Calu3 (cell line): ENCODE results near the gene SCN7A. TPM values are rescaled to one million over a fixed set of nuclear protein-coding genes. Genes with fewer than 3 reads are reported as not detected.

Experiments used
- BruUV-seq: library from RNA; stranded (reverse); fragments of 400-500 nt; replicated peaks from 2 replicates; lab custom pipeline; 2021; lab: Mats Ljungman, UMichigan
- CTCF ChIA-PET: fragments of 300-600 bp; sonication (Branson Sonifier 250); formaldehyde crosslinking; loops from one replicate; lab custom pipeline; 2022; ENCODE audit warnings: antibody characterized with exemption; lab: Charles Lee
- DNase-seq: peaks from one replicate; pipeline ENCODE4 v3.0.0; 2022
- H3K27ac Mint-ChIP-seq: one replicate; pipeline ENCODE4 v1.8.0; 2022; ENCODE audit warnings: mixed read lengths; ENCODE audit not compliant: unreplicated experiment
- H3K27me3 Mint-ChIP-seq: one replicate; pipeline ENCODE4 v1.8.0; 2022; ENCODE audit warnings: mixed read lengths; ENCODE audit not compliant: unreplicated experiment
- H3K36me3 Mint-ChIP-seq: one replicate; pipeline ENCODE4 v1.8.0; 2022; ENCODE audit warnings: mild to moderate bottlenecking, moderate library complexity, mixed read lengths; ENCODE audit not compliant: insufficient read depth, unreplicated experiment
- H3K4me1 Mint-ChIP-seq: one replicate; pipeline ENCODE4 v1.8.0; 2022; ENCODE audit warnings: mild to moderate bottlenecking, low read depth, mixed read lengths; ENCODE audit not compliant: unreplicated experiment
- H3K4me3 Mint-ChIP-seq: one replicate; pipeline ENCODE4 v1.8.0; 2022; ENCODE audit warnings: mild to moderate bottlenecking, low read depth, moderate library complexity, mixed read lengths; ENCODE audit not compliant: unreplicated experiment
- H3K9me3 Mint-ChIP-seq: one replicate; pipeline ENCODE4 v1.8.0; 2022; ENCODE audit warnings: low read depth, mixed read lengths; ENCODE audit not compliant: unreplicated experiment
- intact Hi-C: fragments of 100-400 bp; cut with micrococcal nuclease; formaldehyde crosslinking; loops from one replicate; pipeline ENCODE4 v1.10.0; 2022; ENCODE audit not compliant: unreplicated experiment
- total RNA-seq: library from RNA; stranded (reverse); gene quantifications from 2 replicates; pipeline ENCODE4 v1.2.3, GENCODE V29; 2022
- TF ChIP-seq, protein P1 (sequence below): fragments of 200-600 bp; IDR thresholded peaks from one replicate; pipeline ENCODE4 v1.8.0; 2022; ENCODE audit warnings: antibody characterized with exemption; ENCODE audit not compliant: unreplicated experiment

Gene SCN7A
- total RNA-seq, 1 experiment from 2014 or later, result not detected

DNA sequence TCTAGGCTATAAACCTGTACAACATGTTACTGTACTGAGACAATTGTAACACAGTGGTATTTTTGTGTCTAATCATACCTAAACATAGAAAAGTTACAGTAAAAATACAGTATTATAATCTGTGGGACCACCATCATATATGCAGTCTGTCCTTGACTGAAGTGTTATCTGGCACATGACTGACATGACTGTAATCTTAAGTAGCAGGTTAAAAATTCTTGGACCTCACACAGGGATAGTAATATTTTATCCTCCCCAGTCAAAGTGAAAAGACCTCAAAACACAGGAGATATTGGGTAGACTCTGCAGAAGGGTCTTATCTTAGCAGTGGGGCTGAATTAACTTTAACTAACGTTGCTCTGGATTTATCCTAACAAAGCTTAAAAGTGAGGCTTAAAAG is 113.4 kb downstream of the SCN7A start:
- Mint-ChIP-seq H3K36me3 (peaks cover 7% of the 10 kb centered on the region), H3K27ac (no peak overlapping the region), H3K4me3 (no peak overlapping the region), H3K27me3 (no peaks in the 10 kb centered on the region), H3K9me3 (no peaks in the 10 kb centered on the region), H3K4me1 (no peaks in the 10 kb centered on the region)
- DNase-seq, result no peak
- intact Hi-C loops, result no loop called here
- TF ChIP-seq, protein P1, sequence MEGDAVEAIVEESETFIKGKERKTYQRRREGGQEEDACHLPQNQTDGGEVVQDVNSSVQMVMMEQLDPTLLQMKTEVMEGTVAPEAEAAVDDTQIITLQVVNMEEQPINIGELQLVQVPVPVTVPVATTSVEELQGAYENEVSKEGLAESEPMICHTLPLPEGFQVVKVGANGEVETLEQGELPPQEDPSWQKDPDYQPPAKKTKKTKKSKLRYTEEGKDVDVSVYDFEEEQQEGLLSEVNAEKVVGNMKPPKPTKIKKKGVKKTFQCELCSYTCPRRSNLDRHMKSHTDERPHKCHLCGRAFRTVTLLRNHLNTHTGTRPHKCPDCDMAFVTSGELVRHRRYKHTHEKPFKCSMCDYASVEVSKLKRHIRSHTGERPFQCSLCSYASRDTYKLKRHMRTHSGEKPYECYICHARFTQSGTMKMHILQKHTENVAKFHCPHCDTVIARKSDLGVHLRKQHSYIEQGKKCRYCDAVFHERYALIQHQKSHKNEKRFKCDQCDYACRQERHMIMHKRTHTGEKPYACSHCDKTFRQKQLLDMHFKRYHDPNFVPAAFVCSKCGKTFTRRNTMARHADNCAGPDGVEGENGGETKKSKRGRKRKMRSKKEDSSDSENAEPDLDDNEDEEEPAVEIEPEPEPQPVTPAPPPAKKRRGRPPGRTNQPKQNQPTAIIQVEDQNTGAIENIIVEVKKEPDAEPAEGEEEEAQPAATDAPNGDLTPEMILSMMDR, result no peak
- BruUV-seq, result no TSS peak
- CTCF ChIA-PET, result no interaction called here

DNA sequence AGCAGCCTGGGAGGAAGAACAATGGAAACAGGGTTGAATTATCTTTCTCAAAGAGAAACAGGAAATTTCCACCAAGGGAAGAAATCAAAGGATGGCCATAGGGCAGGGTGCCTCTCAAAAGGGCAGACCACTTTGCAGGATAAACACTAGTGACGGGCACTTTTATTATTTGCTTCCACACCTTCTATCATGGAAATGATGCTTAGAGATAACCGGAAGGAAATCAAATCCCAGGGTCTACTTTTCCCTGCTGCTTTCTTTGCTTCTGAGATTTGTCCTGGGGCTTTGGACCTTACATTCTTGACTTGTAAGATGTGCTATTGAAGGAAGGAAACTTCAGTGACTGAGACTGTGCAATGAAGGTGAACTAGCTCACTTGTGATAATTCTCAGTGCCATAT is 117.2 kb downstream of the SCN7A start:
- Mint-ChIP-seq H3K4me3 (no peak overlapping the region), H3K27ac (peak overlapping the region; percentile 36), H3K36me3 (peaks cover 14% of the 10 kb centered on the region), H3K4me1 (no peaks in the 10 kb centered on the region), H3K9me3 (no peaks in the 10 kb centered on the region), H3K27me3 (no peaks in the 10 kb centered on the region)
- TF ChIP-seq, protein P1, result no peak
- no peak for DNase-seq
- intact Hi-C loops, result loop anchor here (5.0 kb wide), 1 partner anchor 135 kb away; no protein-coding TSS in a partner anchor
- CTCF ChIA-PET, result interaction anchor here (0.6 kb wide), 1 partner anchor 453 kb away, joined by 4 read pairs; no protein-coding TSS in a partner anchor
- no TSS peak for BruUV-seq

- Mint-ChIP-seq H3K36me3 (peaks cover 14% of the 10 kb centered on the region), H3K4me3 (peak overlapping the region; percentile 84), H3K9me3 (no peaks in the 10 kb centered on the region), H3K27me3 (no peaks in the 10 kb centered on the region), H3K27ac (peak overlapping the region; percentile 36), H3K4me1 (no peaks in the 10 kb centered on the region)
- intact Hi-C loops, result loop anchor here (5.0 kb wide), 1 partner anchor 134 kb away; no protein-coding TSS in a partner anchor
- DNase-seq, result no peak
- no TSS peak for BruUV-seq
- TF ChIP-seq, protein P1, result no peak
- CTCF ChIA-PET, result interaction anchor here (0.5 to 1.2 kb wide), 5 partner anchors 10 to 453 kb away, joined by 3 to 4 read pairs (median 4); no protein-coding TSS in a partner anchor
Observed at GRCh38 chr2:166376488-166376828, 117.6 kb downstream of the SCN7A start.

DNA sequence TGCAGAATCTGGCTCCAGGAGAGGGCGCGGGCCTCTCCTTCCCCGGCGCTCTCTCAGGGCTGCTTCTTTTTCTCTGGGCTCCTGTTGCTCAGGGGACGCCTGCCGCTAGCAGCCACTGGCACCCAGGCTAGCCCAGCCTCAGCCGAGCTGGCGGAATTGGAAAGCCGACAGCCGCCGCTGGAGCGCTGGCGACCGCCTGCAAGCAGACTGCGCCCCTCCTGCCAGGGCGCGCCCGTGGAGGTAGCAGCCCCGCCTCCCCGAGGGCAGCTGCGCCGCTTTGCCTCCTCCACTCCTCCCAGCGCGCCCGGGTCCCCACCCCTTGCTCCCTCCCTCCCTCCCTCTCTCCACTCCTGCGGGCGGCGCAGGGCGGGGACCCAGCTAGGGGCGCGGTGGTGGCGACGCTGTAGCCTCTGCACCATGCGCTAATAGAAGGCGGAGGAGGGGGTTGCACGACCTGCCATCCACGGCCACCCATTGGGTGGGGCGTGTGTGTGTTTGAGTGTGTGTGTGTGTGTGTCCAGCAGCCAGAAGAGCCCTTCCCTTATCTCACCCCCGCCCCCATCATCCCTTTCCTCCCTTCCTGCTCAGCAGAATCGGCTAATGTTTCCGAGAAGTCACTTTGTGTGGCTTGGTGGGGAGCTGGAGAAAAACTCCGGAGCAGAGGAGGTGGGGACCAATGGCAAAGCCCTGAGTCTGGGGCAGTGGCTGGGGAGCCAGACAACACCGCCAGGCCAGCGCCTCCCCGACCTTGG is 118.1 kb downstream of the SCN7A start, which contains the start of gene SCN9A:
TSS of gene SCN9A (minus strand) at position 209 of the 752 bp plus-strand sequence. CDS start 64,188 bp downstream, outside the sequence.
- intact Hi-C loops, result loop anchor here (5.0 kb wide), 1 partner anchor 134 kb away; no protein-coding TSS in a partner anchor
- no TSS peak for BruUV-seq
- CTCF ChIA-PET, result interaction anchor here (0.5 to 1.5 kb wide), 6 partner anchors 10 to 452 kb away, joined by 3 to 4 read pairs (median 4); no protein-coding TSS in a partner anchor
- H3K9me3 Mint-ChIP-seq, result no peaks in the 10 kb centered on the region
- H3K4me3 Mint-ChIP-seq, result peak within 1 kb of the TSS; percentile 84
- no peaks in the 10 kb centered on the region for H3K27me3 Mint-ChIP-seq
- H3K36me3 Mint-ChIP-seq, result peaks cover 14% of the 10 kb centered on the region
- H3K27ac Mint-ChIP-seq, result peak within 1 kb of the TSS; percentile 36
- no peaks in the 10 kb centered on the region for H3K4me1 Mint-ChIP-seq
- TF ChIP-seq, protein P1, result no peak
- peak; percentile 86 for DNase-seq
